ENCODE data around the gene ZNF778. TPM values are rescaled to one million over a fixed set of nuclear protein-coding genes. Genes with fewer than 3 reads are reported as not detected.

ZNF778 gene
- total RNA-seq, 1 donor from 2014 or later = 5.8 TPM

- TF ChIP-seq CTCF (IDR thresholded peaks at IDR 0.05) = no peak
- peaks cover 9% of the 10 kb centered on the region for H3K9me3 Mint-ChIP-seq (ENCODE audit: low read depth)
- peaks cover 17% of the 10 kb centered on the region for H3K4me1 Mint-ChIP-seq (ENCODE audit: low read depth)
- DNase-seq (ENCODE audit: low spot score) = no peak
- peaks cover 43% of the 10 kb centered on the region for H3K36me3 Mint-ChIP-seq (ENCODE audit: low read depth)
- H3K4me3 Mint-ChIP-seq (ENCODE audit: unreplicated experiment) = no peak overlapping the region
- no peaks in the 10 kb centered on the region for H3K27me3 Mint-ChIP-seq (ENCODE audit: low read depth)
- H3K27ac Mint-ChIP-seq (ENCODE audit: unreplicated experiment) = peak overlapping the region; percentile 9
These were observed 4.1 kb downstream of the ZNF778 start for GRCh38 chr16:89221604-89222003.

GRCh38 chr16:89222931-89223330 is 5.4 kb downstream of the ZNF778 start:
- H3K36me3 Mint-ChIP-seq (ENCODE audit: low read depth) = peaks cover 56% of the 10 kb centered on the region
- peaks cover 21% of the 10 kb centered on the region for H3K9me3 Mint-ChIP-seq (ENCODE audit: low read depth)
- no peak overlapping the region for H3K27ac Mint-ChIP-seq (ENCODE audit: unreplicated experiment)
- DNase-seq (ENCODE audit: low spot score) = no peak
- H3K27me3 Mint-ChIP-seq (ENCODE audit: low read depth) = no peaks in the 10 kb centered on the region
- H3K4me3 Mint-ChIP-seq (ENCODE audit: unreplicated experiment) = no peak overlapping the region
- H3K4me1 Mint-ChIP-seq (ENCODE audit: low read depth) = peaks cover 13% of the 10 kb centered on the region
- TF ChIP-seq CTCF (IDR thresholded peaks at IDR 0.05) = no peak

- no peaks in the 10 kb centered on the region for H3K27me3 Mint-ChIP-seq (ENCODE audit: low read depth)
- peaks cover 70% of the 10 kb centered on the region for H3K36me3 Mint-ChIP-seq (ENCODE audit: low read depth)
- no peak overlapping the region for H3K27ac Mint-ChIP-seq (ENCODE audit: unreplicated experiment)
- no peak for TF ChIP-seq CTCF (IDR thresholded peaks at IDR 0.05)
- no peak overlapping the region for H3K4me3 Mint-ChIP-seq (ENCODE audit: unreplicated experiment)
- DNase-seq (ENCODE audit: low spot score) = no peak
- peaks cover 3% of the 10 kb centered on the region for H3K4me1 Mint-ChIP-seq (ENCODE audit: low read depth)
- H3K9me3 Mint-ChIP-seq (ENCODE audit: low read depth) = peaks cover 34% of the 10 kb centered on the region
These were observed 7.2 kb downstream of the ZNF778 start for GRCh38 chr16:89224665-89225064.

- Mint-ChIP-seq H3K27me3 (ENCODE audit: low read depth) (no peaks in the 10 kb centered on the region), H3K36me3 (ENCODE audit: low read depth) (peaks cover 83% of the 10 kb centered on the region), H3K4me3 (ENCODE audit: unreplicated experiment) (no peak overlapping the region), H3K4me1 (ENCODE audit: low read depth) (no peaks in the 10 kb centered on the region), H3K9me3 (ENCODE audit: low read depth) (peaks cover 43% of the 10 kb centered on the region), H3K27ac (ENCODE audit: unreplicated experiment) (no peak overlapping the region)
- no peak for TF ChIP-seq CTCF (IDR thresholded peaks at IDR 0.05)
- DNase-seq (ENCODE audit: low spot score) = no peak
These were observed 12.8 kb downstream of the ZNF778 start for GRCh38 chr16:89230255-89230654.

GRCh38 chr16:89232107-89232506 is 14.6 kb downstream of the ZNF778 start:
- no peak for DNase-seq (ENCODE audit: low spot score)
- TF ChIP-seq CTCF (IDR thresholded peaks at IDR 0.05) = no peak
- H3K36me3 Mint-ChIP-seq (ENCODE audit: low read depth) = peaks cover 69% of the 10 kb centered on the region
- no peaks in the 10 kb centered on the region for H3K27me3 Mint-ChIP-seq (ENCODE audit: low read depth)
- no peaks in the 10 kb centered on the region for H3K4me1 Mint-ChIP-seq (ENCODE audit: low read depth)
- H3K4me3 Mint-ChIP-seq (ENCODE audit: unreplicated experiment) = no peak overlapping the region
- H3K9me3 Mint-ChIP-seq (ENCODE audit: low read depth) = peaks cover 30% of the 10 kb centered on the region
- no peak overlapping the region for H3K27ac Mint-ChIP-seq (ENCODE audit: unreplicated experiment)

All from chondrocyte (in vitro differentiated cells).